Retina (tissue), 1 donor: Measurements from ENCODE around the gene GNAT1.
A peak's percentile ranks its signal among the peaks of the same experiment; 100 is the strongest.

ENCODE experiments used
- DNase-seq: peaks from one replicate; pipeline ENCODE4 v3.0.0-alpha.2; 2016

GNAT1 gene

GRCh38 chr3:50182533-50183099 is 8.8 kb upstream of the GNAT1 start:
- DNase-seq, result no peak

- DNase-seq, result no peak
Observed at GRCh38 chr3:50183755-50184154, 7.7 kb upstream of the GNAT1 start.

- DNase-seq, result no peak
Observed at GRCh38 chr3:50184242-50184978, 7.0 kb upstream of the GNAT1 start.

- DNase-seq, result no peak
Observed at GRCh38 chr3:50185230-50185629, 6.2 kb upstream of the GNAT1 start.

GRCh38 chr3:50186096-50186495 is 5.3 kb upstream of the GNAT1 start:
- DNase-seq, result no peak

- DNase-seq, result no peak
Observed at GRCh38 chr3:50187750-50188149, 3.7 kb upstream of the GNAT1 start.

- peak; percentile 73 for DNase-seq
Observed at GRCh38 chr3:50189274-50189673, 2.1 kb upstream of the GNAT1 start.

- no peak for DNase-seq
Observed at GRCh38 chr3:50189989-50190388, 1.4 kb upstream of the GNAT1 start.

GRCh38 chr3:50192124-50192523 is 714 bp downstream of the GNAT1 start:
- no peak for DNase-seq

- DNase-seq, result peak; percentile 92
Observed at GRCh38 chr3:50192689-50193141, 1.3 kb downstream of the GNAT1 start.

- no peak for DNase-seq
Observed at GRCh38 chr3:50193286-50193685, 1.9 kb downstream of the GNAT1 start.

- DNase-seq, result no peak
Observed at GRCh38 chr3:50193746-50194127, 2.3 kb downstream of the GNAT1 start.

- DNase-seq, result peak; percentile 89
Observed at GRCh38 chr3:50194128-50194902, 2.9 kb downstream of the GNAT1 start.

GRCh38 chr3:50194903-50195500 is 3.6 kb downstream of the GNAT1 start:
- no peak for DNase-seq

- no peak for DNase-seq
Observed at GRCh38 chr3:50195501-50196252, 4.3 kb downstream of the GNAT1 start.

- DNase-seq, result no peak
Observed at GRCh38 chr3:50196253-50196801, 4.9 kb downstream of the GNAT1 start.

- peak; percentile 54 for DNase-seq
Observed at GRCh38 chr3:50201573-50202315, 10.3 kb downstream of the GNAT1 start.

- no peak for DNase-seq
Observed at GRCh38 chr3:50202353-50203112, 11.1 kb downstream of the GNAT1 start.

- DNase-seq, result no peak
Observed at GRCh38 chr3:50203113-50203808, 11.9 kb downstream of the GNAT1 start.
